NCI-H1694 treated with DMSO at 0.1 percent for 48 hours (cell line): ENCODE results near the gene TTLL8.

ENCODE experiments used
- DNase-seq: peaks from one replicate; lab custom pipeline; 2025; lab: John Stamatoyannopoulos, UW

TTLL8 gene

DNA sequence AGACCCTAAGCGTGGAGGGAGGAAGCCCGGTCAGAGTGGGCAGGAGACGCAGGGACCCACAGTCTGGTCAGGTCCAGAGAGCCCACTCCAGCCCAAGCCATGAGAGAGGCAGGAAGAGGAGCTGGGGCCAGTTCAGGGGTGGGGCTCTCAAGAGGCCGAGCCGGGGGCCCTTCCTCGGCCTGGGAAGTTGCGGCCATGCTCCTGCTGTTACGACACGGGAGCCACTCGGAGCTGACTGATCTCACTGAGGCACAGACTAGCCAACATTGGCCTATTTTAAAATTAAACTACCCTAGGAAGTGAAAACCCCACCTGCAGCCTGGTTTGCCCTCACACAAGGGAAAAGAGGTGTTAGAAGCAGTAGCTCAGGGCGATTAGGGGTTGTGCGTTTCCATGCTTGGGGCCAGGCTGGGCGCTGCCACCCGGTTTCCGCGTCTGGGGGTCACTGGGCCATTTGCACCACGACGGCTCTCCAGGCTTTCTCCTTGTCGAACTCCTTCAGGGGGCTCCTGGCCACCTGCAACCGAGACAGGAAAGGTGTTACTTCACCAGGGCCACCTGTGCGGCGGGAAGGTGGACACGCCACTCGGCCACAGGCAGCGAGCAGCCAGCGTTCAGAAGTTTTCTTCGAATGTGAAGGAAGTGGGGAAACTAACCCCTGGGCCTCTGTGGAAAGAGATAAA is 3.2 kb upstream of the TTLL8 start:
- no peak for DNase-seq

DNA sequence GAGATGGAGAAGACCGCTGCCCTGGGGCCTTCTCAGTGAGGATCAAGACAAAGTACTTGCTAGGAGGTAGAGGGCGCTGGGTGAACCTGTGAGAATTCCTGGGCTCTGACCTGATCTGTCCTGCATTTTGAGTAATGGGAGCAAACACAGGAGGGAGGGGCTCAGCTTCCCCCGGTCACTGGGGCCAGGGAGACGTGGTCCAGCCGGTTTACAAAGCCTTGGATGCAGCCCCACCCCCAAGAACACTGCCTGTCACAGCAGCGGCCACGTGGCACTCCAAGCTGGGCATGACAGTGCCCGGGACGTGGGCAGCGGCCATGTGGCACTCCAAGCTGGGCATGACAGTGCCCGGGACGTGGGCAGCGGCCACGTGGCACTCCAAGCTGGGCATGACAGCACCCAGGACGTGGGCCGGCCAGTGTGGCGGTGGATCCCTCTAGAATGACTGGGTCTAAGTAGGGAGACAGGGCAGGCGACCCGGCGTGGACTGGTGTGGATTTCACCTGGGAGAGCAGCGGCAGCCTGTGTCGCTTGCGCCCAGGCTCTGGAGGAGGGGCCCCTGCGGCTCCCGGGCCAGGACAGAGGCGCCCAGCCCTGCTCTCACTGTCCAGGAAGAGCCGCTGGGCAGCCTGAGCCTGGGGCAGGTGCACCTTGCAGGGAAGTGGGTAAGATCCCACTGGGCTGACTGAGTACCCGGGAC is 2.5 kb upstream of the TTLL8 start:
- no peak for DNase-seq

DNA sequence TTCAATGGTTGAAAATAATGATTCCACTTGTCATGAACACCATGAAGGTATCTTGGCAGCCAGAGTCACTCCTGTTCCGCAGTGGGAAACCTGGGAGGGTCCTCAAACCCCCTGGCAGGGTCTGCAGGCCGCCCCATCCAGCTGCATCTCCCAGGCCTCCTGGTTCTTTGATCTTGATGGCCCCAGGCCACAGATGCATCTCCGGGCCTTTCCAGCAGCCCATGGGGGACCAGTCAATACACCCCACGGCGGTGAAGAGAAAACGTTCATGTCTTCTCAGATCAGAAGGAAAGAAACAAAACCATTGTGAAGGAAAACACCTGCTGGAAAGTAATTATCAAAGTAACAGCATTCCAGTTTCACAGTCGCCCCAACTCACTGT is 1.8 kb upstream of the TTLL8 start:
- no peak for DNase-seq

DNA sequence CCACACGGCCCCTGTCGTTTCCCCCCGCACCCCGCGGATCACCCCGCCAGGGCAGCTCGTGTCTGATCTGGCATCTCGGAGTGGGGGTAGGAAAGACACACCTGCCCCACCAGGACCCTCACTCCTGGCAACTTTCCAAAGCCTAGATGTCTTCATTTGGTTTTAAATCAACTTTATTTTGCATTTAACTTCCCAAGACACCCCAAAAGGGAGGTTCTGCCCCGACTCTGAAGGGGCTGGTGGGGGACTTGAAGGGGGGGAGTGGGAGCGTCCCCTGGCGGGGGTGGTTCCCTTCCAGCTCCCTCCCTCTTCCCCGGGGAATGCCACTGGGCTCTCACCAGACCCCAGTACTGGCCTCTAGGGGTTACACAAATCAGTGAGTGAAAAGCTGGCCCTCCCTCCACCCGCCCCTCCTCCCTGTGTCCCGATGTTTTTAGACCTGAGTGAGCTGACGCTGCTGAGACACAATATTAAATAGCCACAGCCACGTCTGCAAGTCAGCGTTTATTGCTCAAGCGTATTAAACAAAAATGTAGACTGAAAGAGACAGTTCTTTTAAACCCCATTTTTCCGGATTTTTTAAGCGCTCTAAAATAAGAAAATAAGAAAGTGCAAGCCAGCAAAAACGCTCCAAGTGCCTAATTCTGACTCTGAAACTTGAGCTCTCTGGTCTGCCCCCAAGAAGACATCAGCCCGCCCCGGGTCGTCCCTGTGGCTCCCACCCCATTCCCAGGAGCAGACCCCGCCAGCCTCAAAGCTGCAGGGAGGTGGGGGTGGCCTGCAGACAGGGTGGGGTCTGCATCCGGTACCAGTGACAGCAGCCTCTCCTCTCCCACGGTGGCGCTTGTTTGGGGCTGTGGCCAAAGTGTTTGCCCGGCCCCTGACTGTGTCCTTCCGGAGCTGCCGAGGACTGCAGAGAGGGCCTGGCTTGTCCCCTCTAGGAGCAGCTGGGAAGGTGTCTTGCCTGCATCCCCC is 1.1 kb upstream of the TTLL8 start:
- no peak for DNase-seq

DNA sequence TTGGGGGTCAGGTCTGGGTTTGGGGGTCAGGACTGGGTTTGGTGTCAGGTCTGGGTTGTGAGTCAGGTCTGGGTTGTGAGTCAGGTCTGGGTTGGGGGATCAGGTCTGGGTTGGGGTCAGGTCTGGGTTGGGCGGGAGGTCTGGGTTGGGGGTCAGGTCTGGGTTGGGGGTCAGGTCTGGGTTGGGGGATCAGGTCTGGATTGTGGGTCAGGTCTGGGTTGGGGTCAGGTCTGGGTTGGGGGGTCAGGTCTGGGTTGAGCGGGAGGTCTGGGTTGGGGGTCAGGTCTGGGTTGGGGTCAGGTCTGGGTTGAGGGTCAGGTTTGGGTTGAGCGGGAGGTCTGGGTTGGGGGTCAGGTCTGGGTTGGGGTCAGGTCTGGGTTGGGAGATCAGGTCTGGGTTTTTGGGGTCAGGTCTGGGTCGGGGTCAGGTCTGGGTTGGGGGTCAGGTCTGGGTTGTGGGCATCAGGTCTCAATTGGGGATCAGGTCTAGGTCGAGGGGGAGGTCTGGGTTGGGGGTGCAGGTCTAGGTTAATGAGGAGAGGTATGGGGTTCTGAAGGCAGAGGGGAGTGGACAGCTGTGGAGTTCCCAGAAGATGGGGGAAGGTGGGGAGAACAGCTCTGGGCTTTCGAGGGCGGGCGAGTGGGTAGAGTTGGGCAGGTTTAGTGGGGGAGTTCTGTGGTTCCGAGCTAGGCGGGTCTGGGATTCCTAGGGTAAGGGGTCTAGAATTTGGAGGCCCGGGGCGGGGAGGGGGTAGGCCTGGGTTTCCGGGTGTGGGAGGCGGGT is 629 bp downstream of the TTLL8 start:
- no peak for DNase-seq

DNA sequence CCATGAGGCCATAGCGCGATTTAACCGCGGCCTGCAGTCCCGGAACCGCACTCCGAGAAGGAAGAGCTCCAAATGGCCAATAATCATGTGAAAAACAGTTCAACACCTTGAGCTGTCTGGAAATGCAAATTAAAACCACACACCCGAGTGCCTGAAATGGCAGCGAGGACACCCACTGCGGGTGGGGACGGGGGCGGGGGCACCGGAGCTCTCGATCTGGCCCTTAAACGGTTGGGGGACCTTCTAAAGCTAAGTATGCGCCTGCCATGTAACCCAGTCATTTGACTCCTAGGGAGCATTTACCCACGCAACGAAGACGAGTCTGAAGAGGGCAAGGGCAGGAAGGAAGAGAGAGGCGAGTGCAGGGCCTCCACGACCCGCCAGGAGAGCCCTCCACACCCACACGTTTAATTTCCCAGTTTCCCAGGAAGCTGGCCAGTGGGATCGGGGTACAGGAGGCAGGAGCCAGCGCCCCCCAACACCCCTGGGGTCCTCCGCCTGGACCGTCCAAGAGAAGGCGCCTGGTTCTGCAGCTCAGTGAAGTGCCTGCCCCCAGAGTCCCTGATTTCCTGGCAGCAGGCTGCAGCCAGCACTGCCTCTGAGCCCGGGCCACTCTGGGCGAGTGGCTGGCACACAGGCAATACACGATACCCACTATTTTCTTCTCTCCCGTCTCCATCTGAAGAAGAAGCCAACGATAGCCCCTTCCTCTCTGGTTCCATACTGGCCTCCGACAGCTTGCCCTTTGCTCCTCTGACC is 1.7 kb downstream of the TTLL8 start:
- DNase-seq, result no peak

DNA sequence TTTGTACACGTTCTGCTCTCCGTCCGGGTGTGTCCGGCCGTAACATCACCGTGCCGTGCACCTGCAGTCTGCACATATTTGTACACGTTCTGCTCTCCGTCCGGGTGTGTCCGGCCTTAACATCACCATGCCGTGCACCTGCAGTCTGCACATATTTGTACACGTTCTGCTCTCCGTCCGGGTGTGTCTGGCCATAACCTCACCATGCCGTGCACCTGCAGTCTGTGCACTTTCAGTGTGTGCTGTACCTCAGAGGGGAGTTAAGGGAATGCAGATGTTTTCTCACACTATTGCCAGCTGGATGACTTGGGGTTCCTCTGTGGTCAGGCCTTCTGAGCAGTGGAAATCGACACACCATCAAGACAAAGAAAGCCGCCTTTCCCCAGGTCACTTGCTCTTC is 4.2 kb downstream of the TTLL8 start:
- DNase-seq, result no peak

DNA sequence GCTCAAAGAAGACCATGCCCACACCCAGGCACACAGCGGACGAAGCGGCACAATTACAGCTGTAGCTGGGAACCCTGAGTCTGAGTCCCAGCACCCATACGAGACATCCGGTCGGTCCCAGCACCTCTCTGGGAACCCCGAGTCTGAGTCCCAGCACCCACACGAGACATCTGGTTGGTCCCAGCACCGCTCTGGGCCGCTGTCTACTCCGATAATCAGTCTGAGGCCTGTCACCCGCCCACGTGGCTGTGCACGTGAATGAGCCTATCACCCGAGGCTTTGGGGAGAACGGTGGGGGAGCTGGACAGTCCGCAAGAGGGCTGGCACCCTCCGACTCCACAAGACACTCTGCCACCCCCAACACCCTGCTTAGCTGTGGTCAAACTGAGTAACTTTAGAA is 6.2 kb downstream of the TTLL8 start:
- no peak for DNase-seq

DNA sequence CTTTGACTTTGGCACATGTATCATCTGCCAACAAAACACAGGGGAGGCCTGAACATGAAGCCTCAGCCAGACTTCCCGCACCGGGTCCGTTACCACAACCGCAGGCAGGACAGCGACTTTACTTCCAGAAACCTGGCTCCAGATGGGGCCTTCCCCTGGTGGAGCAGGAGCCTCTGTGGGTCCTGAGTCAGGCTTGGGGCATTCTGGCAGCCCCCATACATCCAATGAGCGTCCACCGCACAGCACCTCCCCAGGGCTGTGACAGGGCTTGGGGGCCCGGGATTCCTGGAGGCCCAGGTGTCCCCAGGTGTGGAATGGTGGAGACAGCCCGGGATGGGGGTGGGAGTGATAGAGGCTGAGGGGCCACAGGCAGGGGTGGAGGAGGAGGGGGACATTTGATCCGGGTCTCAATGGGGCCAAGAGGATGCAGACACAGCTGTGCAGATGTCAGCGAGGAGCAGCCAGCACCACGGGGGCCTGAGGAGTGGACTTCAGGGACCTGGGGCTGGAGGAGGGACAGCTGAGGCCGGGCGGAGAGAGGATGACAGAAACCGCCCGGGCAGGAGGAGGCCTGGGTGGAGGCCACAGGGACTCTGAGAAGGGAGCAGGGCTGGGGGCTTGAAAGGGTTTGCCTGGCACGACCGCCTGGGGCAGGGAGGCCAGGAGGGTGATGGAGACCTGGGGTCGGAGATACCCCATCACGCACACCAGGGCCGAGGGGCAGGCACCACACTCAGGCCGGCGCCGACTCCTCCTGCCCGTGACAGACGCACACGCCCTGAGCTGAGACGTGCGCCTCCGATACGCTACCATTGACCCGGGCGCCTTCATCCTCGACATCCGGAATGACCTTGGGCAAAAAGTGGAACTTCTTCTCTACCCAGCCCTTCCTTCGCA is 8.6 kb downstream of the TTLL8 start:
- DNase-seq, result no peak

DNA sequence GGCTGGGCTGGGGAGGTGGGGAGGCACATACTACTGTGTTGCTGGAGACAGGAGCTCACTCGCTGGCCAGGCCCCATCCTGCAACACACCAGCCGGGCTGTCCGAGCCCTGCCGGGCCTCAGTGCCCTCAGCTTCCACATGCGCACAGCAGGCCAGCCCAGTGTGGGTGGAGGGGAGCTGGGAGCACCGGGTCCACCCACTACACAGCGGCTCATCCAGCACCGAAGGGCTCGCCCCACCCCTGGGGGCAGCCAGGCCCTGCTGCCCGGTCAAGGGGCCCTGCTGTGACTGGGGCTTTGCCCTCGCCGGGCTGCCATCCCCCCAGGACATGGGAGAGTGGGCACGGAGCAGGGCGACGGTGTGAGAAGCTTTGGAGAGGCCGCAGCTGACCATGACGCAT is 9.3 kb downstream of the TTLL8 start:
- DNase-seq, result no peak

DNA sequence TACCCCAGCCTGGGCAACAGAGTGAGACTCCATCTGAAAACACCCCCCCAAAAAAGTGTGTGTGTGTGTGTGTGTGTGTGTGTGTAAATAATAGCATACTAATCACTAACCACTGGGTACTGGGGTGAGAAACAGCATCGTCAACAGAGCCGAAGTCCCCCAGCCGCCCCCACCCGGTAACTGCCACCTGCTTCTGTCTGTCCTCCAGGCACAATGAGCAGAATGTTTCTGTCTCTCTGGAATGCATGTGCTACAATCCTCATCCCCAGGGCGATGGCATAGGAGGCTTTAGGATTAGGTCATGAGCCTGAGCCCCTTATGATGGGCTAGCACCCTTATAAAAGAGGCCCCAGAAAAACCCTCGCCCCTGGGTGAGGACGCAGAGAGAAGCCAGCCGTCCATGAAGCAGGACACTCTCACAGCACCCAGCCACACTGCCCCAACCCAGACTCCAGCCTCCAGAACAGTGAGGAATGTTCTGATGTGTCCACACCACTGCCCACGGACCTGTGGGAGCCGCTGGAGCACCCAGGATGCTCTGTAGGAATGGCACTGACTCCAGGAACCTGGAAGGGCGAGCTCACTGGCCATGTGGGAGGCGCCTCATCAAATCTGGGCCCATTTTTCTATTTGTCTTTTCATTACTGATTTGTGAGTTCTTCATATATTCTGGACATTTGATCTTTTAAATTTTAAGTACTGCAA is 9.9 kb downstream of the TTLL8 start:
- DNase-seq, result no peak

DNA sequence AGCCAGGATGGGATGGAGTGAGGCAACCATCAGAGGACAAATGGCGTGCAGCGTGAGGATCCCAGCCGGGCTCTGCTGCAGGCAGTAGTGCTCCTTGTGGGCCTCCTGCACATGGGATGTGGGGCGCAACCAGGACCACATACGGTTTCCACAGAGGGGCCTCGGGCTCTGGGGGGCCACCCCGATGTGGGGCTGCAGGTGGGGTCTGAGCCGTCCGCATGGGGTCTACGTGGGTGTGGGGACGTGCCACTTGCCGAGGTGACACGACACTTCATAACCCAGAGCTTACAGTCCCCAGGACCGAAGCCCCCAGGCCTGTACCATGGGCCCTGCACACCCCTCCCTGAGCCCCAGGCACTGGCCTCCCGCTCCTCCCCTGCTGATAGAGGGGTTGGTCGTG is 10.8 kb downstream of the TTLL8 start:
- DNase-seq, result no peak

DNA sequence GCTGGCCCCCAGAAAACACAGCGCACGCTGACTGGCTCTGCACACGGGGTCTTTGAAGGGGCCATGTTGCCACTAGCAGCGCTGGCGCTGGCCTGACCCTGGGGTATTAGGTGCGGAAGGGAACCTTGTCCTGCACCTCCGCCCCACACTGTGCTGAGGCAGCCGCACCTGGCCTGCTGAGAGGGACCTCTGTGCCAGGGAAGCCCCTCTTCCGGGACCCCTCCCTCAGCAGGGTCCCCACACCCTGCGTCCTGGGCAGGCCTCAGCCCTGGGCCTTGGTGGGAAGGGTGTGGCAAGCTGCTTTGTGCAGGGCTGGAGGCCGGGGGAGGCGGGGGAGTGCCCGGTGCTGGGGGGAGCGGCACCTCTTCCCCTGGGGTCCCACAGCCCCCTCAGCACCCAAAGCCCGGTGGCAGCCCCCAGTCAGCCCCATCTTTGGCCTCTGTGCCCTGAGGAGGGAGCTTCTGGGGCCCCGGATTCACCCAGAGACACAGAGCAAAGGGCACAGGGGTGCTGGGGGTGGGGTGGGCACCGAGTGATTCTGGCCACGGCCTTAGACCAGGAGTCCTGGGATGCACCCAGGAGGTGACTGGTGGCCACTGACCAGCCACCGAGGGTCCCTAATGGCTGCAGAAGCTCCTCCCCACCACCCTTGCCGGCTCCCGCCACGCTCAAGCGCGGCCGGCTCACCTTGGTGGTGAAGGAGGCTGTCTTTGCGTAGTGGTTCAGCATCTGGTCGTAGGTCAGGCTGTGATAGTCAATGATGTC is 11.4 kb downstream of the TTLL8 start:
- no peak for DNase-seq

DNA sequence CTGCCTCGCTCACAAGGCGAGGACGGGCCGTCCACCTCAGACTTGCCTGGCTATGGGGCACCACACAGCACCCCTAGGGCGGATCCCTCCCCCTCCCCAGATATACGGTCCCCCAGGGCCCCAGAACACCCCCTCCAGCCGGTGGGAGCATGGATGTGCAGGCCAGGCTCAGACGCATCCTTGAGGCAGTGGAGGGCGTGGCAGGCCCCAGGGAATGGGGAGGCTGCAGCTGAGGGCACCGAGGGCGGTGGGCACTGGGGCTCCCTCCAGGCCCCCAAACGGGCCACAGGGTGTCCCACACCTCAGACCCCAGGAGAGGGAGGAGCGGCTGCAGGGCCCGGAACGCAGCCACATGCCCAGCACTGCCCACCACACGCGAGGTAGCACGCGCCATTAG is 12.1 kb downstream of the TTLL8 start:
- DNase-seq, result no peak

DNA sequence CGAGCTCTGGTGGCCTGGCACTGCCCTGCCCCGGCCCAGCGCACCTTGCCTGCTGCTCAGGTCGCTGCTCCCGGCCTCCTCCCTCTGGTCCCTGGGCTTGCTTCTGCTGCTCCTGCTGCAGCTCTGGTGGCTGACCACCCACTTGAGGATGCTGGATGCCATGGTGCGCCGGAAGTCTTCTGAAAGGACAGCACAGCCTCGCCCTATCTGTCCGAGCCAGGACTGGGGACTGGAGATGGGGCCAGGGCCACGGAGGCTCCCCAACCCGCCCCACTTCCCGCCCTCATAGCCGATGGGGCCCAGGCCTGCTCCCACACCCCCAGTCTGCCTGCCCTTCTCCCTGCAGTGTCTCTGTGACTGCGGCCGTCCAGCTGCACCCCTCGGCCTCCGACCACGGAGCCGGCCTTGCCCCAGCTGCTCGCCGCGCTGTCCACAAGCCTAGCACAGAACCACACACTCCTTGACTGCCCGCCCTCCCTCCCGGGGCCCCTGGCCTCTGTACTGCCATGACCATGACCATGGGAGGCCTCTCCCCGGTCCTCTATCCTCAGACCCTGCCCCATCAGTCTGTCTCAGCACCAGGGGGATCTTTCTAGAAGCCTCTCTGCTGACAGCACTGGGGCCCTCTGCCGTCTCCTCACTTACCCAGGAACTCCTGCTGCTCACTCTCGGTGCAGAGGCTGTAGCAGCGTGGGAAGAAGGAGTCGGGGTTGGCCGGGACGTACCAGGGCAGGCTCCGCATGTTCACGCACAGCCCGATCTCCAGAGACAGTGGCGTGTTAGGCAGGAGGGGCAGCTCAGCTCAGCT is 12.7 kb downstream of the TTLL8 start:
- no peak for DNase-seq

DNA sequence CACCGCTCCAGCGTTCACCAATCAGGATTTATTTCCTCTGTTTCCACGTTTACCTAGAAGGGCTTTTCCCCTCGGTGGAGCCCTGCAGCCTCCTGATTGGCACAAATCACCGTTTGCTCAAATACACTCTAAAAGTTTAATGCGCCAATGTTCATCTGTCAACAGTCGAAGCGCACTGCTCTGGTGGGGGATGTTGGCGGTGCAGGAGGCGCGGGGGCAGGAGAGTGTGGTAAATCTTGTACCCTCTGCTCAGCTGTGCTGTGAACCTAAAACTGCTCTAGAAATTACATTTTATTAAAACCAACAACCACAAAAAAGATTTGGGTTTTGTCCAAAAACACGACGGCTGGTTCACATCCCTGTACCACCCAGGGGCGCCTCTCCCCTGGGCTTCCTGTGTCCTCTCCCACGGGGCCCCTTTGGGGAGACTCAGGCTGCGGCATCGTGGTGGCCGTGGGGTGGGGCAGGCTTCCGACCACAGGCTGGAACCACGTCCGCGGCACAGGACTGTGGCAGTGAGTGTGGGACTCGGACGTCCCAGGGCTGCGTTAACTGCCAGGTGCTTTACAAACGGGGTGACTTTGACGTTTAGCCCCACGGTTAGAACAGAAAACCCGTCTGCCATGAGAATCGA is 13.5 kb downstream of the TTLL8 start:
- DNase-seq, result no peak

DNA sequence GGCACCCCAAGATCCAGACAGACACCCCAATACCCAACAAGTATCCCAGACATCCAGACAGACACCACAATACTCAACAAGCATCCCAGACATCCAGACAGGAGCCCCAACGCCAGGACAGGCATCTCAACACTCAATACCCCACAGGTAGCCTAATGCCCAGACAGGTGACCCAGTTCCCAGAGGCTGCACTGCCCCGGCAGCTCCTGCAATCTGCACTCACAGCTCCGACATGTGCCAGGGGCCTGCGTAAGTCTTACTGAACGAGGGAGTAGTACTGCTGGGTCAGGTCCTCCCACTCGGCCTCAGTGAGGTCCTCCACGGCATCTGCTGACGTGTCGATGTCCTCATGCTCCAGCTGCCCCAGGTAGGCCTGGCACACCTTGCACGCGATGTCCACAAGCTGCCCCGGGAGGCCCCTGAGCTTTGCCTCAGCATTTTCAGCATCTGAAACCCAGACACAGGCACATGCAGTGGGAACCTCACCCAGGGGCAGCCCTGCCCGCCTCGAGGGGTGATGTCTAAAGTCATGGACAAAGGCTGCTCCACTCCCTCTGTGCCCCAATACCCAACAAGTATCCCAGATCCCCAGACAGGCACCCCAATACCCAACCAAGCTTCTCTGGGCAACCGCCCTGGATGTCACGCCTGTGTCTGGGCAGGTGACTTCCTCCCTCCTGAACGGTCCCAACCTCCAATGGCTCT is 16.6 kb downstream of the TTLL8 start:
- DNase-seq, result no peak
